Measurements from ENCODE around the gene DICER1.

The DICER1 gene

GRCh38 chr14:95104911-95105310 lies 52.4 kb downstream of the DICER1 start:
- no peak for DNase-seq (ENCODE audit: low read depth, low spot score)
- CTCF ChIA-PET = no interaction called here
- H3K4me3 ChIP-seq (ENCODE audit: low read depth, low read length) = no peak overlapping the region
- TF ChIP-seq CTCF (IDR thresholded peaks at IDR 0.05; ENCODE audit: insufficient read depth, low read length, missing control alignments) = no peak
- POLR2A ChIA-PET = no interaction called here

- no peak overlapping the region for H3K4me3 ChIP-seq (ENCODE audit: low read depth, low read length)
- ChIA-PET CTCF (interaction anchor here (1.1 to 4.5 kb wide), 5 partner anchors 14 to 412 kb away, joined by 4 to 58 read pairs (median 4); no protein-coding TSS in a partner anchor), POLR2A (no interaction called here)
- TF ChIP-seq CTCF (IDR thresholded peaks at IDR 0.05; ENCODE audit: insufficient read depth, low read length, missing control alignments) = no peak
- no peak for DNase-seq (ENCODE audit: low read depth, low spot score)
Measured at GRCh38 chr14:95102680-95103044, 54.7 kb downstream of the DICER1 start.

DNA sequence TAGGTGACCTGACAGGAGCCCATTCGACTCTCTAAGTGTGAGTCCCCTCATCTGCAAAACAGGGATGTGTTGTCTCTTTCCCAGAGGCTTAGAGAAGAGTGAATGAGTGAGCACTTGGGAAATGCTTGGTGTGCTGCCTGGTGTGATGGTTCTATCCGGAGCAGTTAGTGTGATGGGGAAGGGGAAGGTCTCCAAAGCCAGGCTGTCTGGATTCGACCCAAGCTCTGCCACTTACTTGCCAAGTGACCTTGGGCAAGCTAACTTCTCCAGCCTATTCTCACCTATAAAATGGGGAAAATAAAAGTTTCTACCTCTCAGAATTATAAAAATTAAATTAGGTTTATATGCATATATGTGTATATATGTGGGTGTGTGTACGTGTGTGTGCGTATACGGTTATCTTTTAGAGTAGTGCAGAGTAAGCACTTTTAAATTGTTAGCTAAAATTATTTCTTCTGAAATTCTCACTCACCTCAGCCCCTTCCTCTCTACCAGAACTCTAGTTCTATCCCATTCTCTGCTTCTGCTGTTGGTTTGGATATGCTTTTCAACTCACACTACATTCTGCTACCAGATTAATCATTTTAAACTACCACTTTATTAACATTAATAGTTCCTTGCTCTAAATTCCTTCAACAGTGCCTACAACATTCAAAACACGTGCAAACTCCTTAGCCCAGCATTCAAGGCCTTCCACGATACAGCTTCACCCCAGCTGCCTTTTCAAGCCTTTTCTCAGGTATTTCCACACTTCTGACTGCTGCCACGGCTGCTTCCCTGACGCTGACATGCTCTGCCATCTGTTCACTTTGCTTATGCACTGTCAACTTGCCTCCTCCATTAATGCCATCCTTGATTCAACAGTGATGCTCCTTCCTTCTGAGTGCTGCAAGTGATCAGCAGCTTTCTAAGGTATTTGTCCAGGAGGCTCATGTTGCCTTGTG lies 55.3 kb downstream of the DICER1 start:
- POLR2A ChIA-PET = no interaction called here
- no peak overlapping the region for H3K4me3 ChIP-seq (ENCODE audit: low read depth, low read length)
- CTCF ChIA-PET = interaction anchor here (1.1 to 4.5 kb wide), 4 partner anchors 13 to 412 kb away, joined by 4 to 58 read pairs (median 6); no protein-coding TSS in a partner anchor
- DNase-seq (ENCODE audit: low read depth, low spot score) = no peak
- no peak for TF ChIP-seq CTCF (IDR thresholded peaks at IDR 0.05; ENCODE audit: insufficient read depth, low read length, missing control alignments)

DNA sequence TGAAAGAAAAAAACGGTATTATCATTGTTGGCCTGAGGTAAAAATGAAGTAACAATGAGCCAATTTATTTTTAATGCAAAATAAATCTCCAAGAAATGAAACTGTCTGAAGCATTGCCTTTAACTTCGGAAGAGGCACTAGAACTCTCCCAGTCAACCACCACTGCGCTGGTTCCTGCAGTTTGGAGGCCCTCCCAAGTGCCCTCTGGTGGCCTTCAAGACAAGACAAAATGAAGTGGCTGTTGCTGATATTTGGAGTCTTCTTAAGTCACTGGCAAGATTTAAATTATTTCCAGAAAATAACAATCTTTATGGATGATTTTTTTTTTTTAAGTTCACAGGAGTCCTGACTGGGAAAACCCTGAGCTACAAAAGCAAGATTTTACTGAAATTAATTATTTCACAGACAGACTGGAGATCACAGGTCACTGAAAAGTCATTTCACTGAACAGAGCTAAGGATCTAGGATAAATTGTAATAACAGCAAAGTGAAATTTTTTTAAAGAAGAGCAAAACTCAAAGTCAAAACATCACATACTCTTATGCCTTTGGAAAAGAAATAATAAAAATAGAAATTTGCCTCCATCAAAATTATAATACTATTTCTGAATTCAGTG lies 58.2 kb downstream of the DICER1 start:
- ChIA-PET CTCF (interaction anchor here (0.7 to 4.5 kb wide), 9 partner anchors 9 to 409 kb away, joined by 3 to 58 read pairs (median 3); no protein-coding TSS in a partner anchor), POLR2A (no interaction called here)
- TF ChIP-seq CTCF (IDR thresholded peaks at IDR 0.05; ENCODE audit: insufficient read depth, low read length, missing control alignments) = peak; percentile 79
- DNase-seq (ENCODE audit: low read depth, low spot score) = peak; percentile 17
- H3K4me3 ChIP-seq (ENCODE audit: low read depth, low read length) = no peak overlapping the region

DNA sequence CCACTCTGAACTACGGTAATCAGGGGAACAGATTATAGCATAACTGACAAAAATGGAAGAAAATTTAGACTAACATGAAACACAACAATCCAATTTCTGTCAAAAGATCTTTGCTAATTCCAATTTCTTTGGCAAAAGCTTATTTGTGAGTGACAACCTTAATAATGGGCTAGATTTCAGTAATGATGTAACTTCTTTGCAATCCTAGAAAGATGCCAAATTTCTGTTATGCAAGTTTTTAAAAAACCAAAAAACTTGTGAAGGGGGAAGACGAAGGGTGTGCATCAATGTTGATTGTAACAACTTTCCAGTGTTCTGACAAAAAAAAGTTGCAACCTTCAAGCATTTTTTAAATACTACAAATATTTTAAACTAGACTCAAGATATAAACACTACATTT lies 59.9 kb downstream of the DICER1 start:
- POLR2A ChIA-PET = no interaction called here
- no peak for TF ChIP-seq CTCF (IDR thresholded peaks at IDR 0.05; ENCODE audit: insufficient read depth, low read length, missing control alignments)
- CTCF ChIA-PET = interaction anchor here (0.9 to 2.5 kb wide), 6 partner anchors 9 to 408 kb away, joined by 3 to 24 read pairs (median 6); no protein-coding TSS in a partner anchor
- no peak overlapping the region for H3K4me3 ChIP-seq (ENCODE audit: low read depth, low read length)
- DNase-seq (ENCODE audit: low read depth, low spot score) = no peak

DNA sequence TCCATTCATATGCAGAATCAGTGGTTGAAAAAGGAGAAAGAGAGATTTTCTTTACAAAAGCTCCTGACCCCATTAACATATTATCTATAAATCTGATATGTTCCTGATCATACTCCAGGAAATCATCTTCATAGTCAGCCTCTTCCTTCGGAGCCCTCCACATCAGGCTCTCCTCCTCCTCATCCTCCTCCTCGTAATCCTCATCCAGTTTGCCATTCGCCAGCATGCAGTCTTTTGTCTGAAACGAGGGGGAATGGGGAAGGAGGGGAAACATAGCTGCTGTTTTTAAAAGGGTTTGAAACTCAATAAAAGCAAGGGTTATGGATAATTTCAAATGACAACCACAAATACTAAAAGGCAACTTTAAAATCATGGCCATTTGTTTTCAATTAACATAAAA lies 60.9 kb downstream of the DICER1 start:
- TF ChIP-seq CTCF (IDR thresholded peaks at IDR 0.05; ENCODE audit: insufficient read depth, low read length, missing control alignments) = no peak
- no peak for DNase-seq (ENCODE audit: low read depth, low spot score)
- CTCF ChIA-PET = interaction anchor here (0.5 to 2.5 kb wide), 6 partner anchors 10 to 407 kb away, joined by 3 to 24 read pairs (median 6); no protein-coding TSS in a partner anchor
- H3K4me3 ChIP-seq (ENCODE audit: low read depth, low read length) = no peak overlapping the region
- POLR2A ChIA-PET = no interaction called here
